ENCODE results near the gene DAZAP1. TPM values are rescaled to one million over a fixed set of nuclear protein-coding genes. Genes with fewer than 3 reads are reported as not detected.
A peak's percentile ranks its signal among the peaks of the same experiment; 100 is the strongest.

Gene DAZAP1
- total and polyA plus RNA-seq, 8 donors: 21.4 to 124 (median 51.5) TPM

DNA sequence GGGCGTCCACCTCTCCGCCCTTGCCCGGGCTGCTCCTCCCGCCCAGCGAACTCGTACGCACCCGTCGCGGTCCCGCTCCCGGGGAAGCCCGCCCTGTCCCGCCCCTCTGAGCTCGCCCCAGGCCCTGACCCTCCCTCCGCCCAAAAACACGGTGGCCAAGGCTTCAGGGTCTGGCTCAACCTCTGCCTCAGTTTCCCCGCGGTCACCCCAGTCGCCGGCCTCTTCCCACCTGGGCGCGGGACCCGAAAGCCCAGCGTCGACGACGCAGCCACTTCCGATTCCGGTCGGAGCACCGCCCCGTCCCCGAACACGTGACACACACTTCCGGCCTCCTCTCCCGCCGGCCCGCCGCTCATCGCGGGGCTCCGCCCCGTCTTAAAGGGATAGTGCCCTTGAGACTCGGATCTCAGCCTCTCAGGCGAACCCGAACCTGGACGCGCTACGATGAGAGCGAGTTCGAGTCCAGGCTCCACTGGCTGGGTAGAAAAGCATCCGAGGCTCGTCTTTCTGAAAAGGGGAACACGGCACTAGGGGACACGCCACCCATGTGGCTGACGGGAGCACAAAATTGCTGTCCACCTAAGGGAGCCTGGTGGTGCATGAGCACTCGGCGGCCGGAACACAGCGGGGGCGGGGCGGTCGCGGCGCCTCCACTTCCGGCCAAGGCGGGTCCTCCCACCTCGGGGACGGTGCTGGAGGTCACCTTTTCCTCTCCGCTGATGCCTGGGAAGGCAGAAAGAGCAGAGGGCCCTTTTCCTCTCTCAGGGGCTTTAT, 71.7 kb downstream of the DAZAP1 start, which contains the start of gene C19orf25:
Gene C19orf25 (minus strand): TSS at position 282 of the 774 bp plus-strand sequence. CDS start 312 bp downstream, outside the sequence.
- Histone ChIP-seq H3K27ac (peak within 1 kb of the TSS; percentile 79 to 89 (median 82)), H3K4me1 (peaks cover 20 to 33% (median 28%) of the 10 kb centered on the region in 4 donors), H3K9me3 (no peaks in the 10 kb centered on the region), H3K36me3 (peaks cover 0 to 32% (median 27%) of the 10 kb centered on the region in 4 donors), H3K4me3 (peak within 1 kb of the TSS; percentile 85 to 99 (median 94)), H3K27me3 (peaks cover 0 to 23% (median 1%) of the 10 kb centered on the region in 3 donors)
- TF ChIP-seq POLR2A (IDR thresholded peaks at IDR 0.05) (no peak), POLR2AphosphoS5 (IDR thresholded peaks at IDR 0.05) (peak; percentile 81 to 97 (median 81))
- peak; percentile 95 to 97 for DNase-seq
- intact Hi-C loops (cut with DNase I; ENCODE audit: low total_unique reads): no loop called here
- 0 to 1% (median 0%) methylated on average over 24 to 71 of the region's 71 CpGs for WGBS, 5 donors

- WGBS, 5 donors: 77 to 92% (median 80%) methylated on average over 17 to 26 of the region's 26 CpGs
- DNase-seq: no peak
- H3K9me3 ChIP-seq: no peaks in the 10 kb centered on the region
- H3K27me3 ChIP-seq: peaks cover 0 to 3% (median 0%) of the 10 kb centered on the region in 3 donors
- H3K36me3 ChIP-seq: peaks cover 0 to 10% (median 5%) of the 10 kb centered on the region in 4 donors
- H3K27ac ChIP-seq: no peak overlapping the region
- TF ChIP-seq EP300 (IDR thresholded peaks at IDR 0.05): no peak
- H3K4me3 ChIP-seq: no peak overlapping the region
- intact Hi-C loops (cut with DNase I; ENCODE audit: low total_unique reads): no loop called here
- H3K4me1 ChIP-seq: peaks cover 18 to 29% (median 24%) of the 10 kb centered on the region in 4 donors
Observed at GRCh38 chr19:1481224-1481892, 74.0 kb downstream of the DAZAP1 start.

DNA sequence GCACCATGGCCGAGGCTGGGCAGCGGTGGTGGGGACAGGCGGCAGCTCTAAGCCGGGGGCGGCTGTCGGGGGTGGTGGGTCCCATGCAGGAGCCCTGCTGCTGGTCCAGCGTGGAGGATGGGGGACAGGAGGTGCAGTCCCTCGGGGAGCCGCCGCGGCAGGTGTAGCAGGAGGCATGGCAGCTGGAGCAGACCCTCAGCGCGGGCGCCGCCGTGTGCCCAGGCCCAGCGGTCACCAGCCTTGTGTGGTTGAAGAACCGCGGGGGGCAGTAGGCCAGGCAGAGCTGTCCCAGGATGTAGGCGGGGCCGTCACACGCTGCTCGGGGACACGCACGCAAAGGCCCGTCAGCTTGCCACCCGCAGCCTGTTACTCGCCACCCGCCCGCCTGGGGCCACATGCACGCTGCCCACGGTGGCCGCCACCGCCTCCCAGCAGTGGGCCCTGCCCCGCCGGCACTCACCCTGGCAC, 74.5 kb downstream of the DAZAP1 start:
- Histone ChIP-seq H3K27ac (no peak overlapping the region), H3K4me3 (no peak overlapping the region), H3K27me3 (no peaks in the 10 kb centered on the region), H3K9me3 (no peaks in the 10 kb centered on the region), H3K4me1 (peaks cover 18 to 26% (median 23%) of the 10 kb centered on the region in 4 donors), H3K36me3 (peaks cover 0 to 6% (median 2%) of the 10 kb centered on the region in 4 donors)
- peak in 1 of 2 donors; percentile 9 for DNase-seq
- intact Hi-C loops (cut with DNase I; ENCODE audit: low total_unique reads): no loop called here
- TF ChIP-seq POLR2AphosphoS5 (IDR thresholded peaks at IDR 0.05): no peak
- no peak for TF ChIP-seq POLR2A (IDR thresholded peaks at IDR 0.05)
- no peak for TF ChIP-seq CTCF (IDR thresholded peaks at IDR 0.05)
- no peak for TF ChIP-seq EP300 (IDR thresholded peaks at IDR 0.05)
- 88 to 94% (median 90%) methylated on average over 16 to 36 of the region's 36 CpGs for WGBS, 5 donors

DNA sequence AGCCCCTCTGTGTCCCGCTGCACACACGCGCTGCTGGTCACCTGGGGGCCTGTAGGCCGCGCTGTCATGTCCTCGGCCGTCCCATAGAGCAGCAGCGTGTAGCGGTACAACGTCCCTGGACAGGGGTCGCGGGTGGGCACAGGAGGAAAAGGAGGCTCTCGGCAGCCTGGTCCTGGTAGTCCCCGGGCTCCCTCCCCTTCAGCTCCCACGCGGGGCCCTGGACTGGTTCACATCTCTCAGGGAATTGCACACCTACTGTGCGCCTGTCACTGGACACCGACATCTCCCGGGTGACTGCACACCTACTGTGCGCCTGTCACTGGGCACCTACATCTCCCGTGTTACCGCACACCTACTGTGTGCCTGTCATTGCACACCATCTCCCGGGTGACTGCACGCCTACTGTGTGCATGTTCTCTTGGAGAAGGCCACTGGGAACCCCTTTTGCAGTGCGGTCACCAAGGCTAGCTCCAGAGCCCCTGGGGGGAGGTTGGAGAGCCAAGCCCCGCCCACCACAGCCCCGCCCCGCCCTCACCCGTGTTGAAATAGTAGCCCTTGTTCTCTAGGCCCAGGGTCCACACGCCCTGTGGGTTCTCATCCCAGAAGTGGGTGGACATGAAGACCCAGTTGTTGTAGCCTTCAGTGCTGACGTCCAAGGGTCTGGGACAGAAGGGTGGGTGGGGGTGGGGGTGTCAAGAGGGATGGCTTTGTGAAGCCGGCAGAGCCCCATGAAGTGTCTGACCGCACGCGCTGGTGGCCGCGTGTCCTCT, 75.2 kb downstream of the DAZAP1 start:
- no peak overlapping the region for H3K4me3 ChIP-seq
- intact Hi-C loops (cut with DNase I; ENCODE audit: low total_unique reads): no loop called here
- H3K9me3 ChIP-seq: no peaks in the 10 kb centered on the region
- no peaks in the 10 kb centered on the region for H3K27me3 ChIP-seq
- 83 to 87% (median 85%) methylated on average over 27 to 37 of the region's 37 CpGs for WGBS, 5 donors
- H3K27ac ChIP-seq: no peak overlapping the region
- TF ChIP-seq POLR2A (IDR thresholded peaks at IDR 0.05) (no peak), POLR2AphosphoS5 (IDR thresholded peaks at IDR 0.05) (no peak), EP300 (IDR thresholded peaks at IDR 0.05) (no peak), CTCF (IDR thresholded peaks at IDR 0.05) (no peak)
- no peaks in the 10 kb centered on the region for H3K36me3 ChIP-seq
- peaks cover 18 to 20% (median 20%) of the 10 kb centered on the region in 4 donors for H3K4me1 ChIP-seq
- peak in 1 of 2 donors; percentile 15 for DNase-seq
